Measurements from ENCODE around the gene GCHFR. TPM values are rescaled to one million over a fixed set of nuclear protein-coding genes. Genes with fewer than 3 reads are reported as not detected.

The GCHFR gene
- total RNA-seq, 2 donors from 2014 or later = 15.9 to 72.6 TPM

DNA sequence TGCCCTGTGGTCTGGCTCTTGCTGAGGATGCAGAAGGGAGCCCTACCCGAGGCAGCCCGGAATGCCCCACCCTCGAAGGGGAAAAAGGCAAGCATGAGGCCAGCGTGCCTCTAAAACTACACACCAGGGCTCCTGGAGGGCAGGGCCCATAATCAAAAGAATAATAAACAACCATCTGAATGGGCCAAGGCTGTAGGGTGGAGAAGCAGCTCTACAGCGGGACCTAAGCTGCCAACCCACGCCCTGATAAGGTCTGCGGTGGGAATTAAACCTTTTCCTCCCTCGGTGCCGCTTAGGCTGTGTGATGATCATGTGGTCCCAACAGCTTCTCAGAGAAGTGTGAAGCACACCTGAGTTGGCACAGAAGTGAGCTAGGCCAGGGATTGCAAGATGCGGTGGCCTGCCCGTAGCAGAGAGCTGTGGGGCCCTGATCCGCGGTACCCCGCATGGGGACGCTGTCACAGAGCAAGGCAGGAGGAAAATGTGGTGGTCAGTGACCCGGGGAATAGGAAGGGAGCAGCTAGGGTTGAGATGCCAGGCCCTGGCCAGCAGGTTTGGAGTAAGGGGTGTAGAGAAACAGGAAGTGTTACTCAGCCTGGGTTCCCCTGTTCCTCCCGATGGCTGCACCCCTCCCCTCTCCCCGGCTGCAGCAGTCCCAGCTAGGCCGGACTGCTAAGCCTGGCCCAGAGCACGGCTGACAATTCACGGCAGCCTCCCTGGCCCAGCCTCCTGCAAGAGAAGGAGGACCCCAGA lies 4.8 kb downstream of the GCHFR start:
- Mint-ChIP-seq H3K36me3 (no peaks in the 10 kb centered on the region), H3K27ac (peak overlapping the region; percentile 88 to 94), H3K9me3 (no peaks in the 10 kb centered on the region)
- ATAC-seq = peak in 1 of 2 donors; percentile 23
- DNase-seq (ENCODE audit: low spot score in 2 of 2) = no peak

DNA sequence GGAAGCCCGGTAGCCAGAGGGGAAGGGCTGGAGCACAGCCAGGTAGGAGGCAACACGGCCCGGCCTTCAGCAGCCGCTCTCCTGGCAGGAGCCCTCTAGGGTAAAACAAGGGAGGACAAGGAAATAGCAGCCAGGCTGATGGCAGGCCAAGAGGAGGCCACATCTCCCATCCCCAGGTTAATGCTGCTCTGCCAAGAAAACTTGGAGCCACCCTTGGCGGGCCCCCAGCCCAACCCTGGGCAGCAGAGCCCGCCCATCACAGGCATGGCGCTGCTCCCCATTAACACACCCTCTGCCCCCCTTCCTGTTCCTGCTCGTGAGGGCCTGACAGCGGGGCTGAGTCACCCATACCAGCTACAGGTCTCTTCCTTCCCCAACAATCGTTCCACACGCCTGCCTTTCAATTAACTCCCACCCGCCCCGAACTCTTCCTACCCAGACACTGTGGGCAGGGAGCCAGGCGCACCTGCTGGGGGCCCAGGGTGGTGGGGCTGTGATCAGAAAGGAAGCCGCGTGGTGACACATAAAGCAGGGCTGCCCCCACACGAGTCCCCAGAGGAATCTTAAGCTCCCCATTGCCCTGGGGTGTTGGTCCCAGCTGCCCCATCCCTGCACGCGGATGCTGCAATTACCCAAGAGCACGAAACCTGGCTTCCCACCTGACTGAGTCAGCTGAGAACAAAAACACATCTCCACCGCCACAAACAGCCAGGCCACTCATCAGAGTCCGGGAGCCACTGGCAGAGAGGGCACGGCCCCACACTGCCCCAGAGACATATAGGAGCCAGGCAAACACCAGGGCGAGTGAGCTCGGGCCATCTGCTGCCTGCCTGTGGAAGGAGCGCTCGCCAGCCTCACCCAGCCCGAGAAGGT lies 5.6 kb downstream of the GCHFR start, which contains the start of gene C15orf62:
TSS of gene C15orf62 (plus strand) at position 707 of the 873 bp plus-strand sequence. CDS start 516 bp downstream, outside the sequence.
- ATAC-seq (peak; percentile 63 to 76), DNase-seq (ENCODE audit: low spot score in 2 of 2) (peak; percentile 50 to 79)
- H3K36me3 Mint-ChIP-seq = no peaks in the 10 kb centered on the region
- no peaks in the 10 kb centered on the region for H3K9me3 Mint-ChIP-seq
- H3K27ac Mint-ChIP-seq = peak within 1 kb of the TSS; percentile 88 to 94

DNA sequence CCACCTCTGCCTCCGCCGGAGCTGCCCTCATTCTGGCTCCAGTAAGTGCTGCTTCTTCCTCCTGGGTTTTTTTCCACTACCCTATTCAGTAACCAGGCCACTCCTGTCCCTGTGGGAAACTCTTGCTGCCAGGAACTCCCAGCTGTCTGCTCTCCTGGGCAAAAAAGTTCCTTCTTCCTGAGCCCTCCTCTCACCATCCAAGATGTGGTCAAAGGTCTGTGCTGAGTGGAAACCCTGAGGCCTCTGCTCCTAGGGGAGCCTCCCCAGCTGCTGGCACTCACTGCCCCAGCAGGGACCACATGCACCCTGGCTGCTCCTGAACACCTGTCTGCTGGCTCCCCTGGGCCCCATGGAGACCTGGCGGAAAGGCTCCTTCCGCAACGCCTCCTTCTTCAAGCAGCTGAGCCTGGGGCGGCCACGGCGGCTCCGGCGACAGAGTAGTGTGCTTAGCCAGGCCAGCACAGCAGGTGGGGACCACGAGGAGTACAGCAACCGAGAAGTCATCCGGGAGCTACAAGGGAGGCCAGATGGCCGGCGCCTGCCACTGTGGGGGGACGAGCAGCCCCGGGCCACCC lies 6.4 kb downstream of the GCHFR start:
- DNase-seq (ENCODE audit: low spot score in 2 of 2) (no peak), ATAC-seq (no peak)
- H3K27ac Mint-ChIP-seq = peak overlapping the region; percentile 84 to 88
- H3K36me3 Mint-ChIP-seq = no peaks in the 10 kb centered on the region
- no peaks in the 10 kb centered on the region for H3K9me3 Mint-ChIP-seq

DNA sequence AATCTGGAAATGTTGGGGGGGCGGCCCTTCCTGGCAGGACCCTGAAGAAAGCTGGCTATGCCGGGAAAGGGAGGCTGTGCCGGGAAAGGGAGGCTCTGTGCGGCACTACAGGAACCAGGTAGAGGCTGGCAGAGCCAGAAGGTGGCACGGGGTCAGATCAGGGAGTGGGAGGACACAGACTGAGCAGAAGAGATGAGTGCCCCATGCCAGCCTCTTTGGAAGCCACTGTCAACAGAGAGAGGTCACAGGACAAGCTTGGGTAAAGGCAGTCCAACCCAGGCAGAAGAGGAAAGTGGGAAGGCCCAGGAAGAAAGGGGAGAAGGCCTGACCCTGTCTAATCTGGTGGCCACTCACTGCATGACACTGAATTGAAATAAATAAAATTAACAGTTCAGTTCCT lies 7.4 kb downstream of the GCHFR start:
- H3K27ac Mint-ChIP-seq = peak overlapping the region in 1 of 2 donors; percentile 44
- ATAC-seq = no peak
- DNase-seq (ENCODE audit: low spot score in 2 of 2) = no peak
- H3K9me3 Mint-ChIP-seq = no peaks in the 10 kb centered on the region
- no peaks in the 10 kb centered on the region for H3K36me3 Mint-ChIP-seq

DNA sequence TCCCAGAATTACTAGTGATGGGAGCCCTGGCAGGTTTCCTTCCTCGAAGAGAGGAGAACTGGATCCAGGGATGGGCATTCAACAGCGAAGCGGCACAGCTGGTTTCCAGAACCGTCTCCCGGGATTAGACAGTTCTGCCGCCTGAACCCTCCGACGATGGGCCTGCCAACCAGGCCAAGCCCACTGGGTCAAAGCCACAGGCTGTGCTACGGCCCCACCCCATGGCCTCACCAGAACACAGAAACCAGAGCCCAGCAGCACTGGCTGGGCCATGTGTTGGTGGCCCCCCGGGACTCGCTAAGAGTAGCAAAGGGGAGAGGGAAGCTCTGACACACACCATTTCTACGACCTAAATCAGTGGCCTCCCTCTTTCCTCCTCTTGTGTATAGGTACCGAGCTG lies 8.1 kb downstream of the GCHFR start:
- Mint-ChIP-seq H3K27ac (no peak overlapping the region), H3K9me3 (no peaks in the 10 kb centered on the region), H3K36me3 (peaks cover 6% of the 10 kb centered on the region in 2 donors)
- no peak for DNase-seq (ENCODE audit: low spot score in 2 of 2)
- no peak for ATAC-seq

DNA sequence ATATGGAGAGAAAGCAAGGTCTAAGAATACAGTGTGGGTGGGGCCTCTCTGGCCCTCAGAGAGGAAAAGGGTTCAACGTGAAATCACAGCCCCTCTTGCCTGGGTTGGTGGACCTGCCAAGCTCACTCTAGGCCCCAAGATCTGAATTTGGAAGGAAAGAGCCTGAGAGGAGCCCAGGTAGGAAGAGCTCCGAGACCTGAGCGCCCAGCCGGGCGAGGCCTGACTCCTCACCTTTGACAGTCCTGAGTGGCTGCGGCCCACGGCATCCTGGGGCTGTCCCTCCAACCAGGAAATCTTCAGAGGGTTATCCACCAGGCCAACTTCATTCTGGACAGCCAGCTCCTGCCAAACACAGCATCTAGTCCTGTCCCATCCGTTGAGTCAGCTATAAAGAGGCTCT lies 9.6 kb downstream of the GCHFR start:
- Mint-ChIP-seq H3K36me3 (peaks cover 6 to 8% of the 10 kb centered on the region in 2 donors), H3K9me3 (no peaks in the 10 kb centered on the region), H3K27ac (peak overlapping the region in 1 of 2 donors; percentile 55)
- ATAC-seq = no peak
- no peak for DNase-seq (ENCODE audit: low spot score in 2 of 2)

DNA sequence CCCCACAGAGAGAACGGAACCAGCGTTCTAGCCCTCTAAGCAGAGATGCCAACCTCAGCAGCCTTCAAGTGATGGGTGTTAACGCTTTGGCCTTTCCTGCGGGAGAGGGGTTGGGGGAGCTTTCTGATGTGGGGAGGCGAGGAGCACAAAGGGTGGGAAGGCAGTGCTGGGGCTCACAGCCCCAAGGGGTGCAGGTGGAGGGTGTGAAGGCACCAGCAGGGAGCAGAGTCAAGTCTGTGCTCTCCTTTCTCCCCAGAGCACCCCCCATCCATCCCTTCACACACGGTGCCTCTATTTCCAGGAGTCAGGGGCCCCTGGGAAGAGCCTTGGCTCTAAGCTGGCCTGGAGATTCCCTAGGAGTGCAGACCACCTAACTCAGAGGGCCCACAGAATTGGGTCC lies 10.0 kb downstream of the GCHFR start:
- no peaks in the 10 kb centered on the region for H3K9me3 Mint-ChIP-seq
- H3K27ac Mint-ChIP-seq = peak overlapping the region in 1 of 2 donors; percentile 64
- peaks cover 6 to 8% of the 10 kb centered on the region in 2 donors for H3K36me3 Mint-ChIP-seq
- no peak for ATAC-seq
- no peak for DNase-seq (ENCODE audit: low spot score in 2 of 2)

DNA sequence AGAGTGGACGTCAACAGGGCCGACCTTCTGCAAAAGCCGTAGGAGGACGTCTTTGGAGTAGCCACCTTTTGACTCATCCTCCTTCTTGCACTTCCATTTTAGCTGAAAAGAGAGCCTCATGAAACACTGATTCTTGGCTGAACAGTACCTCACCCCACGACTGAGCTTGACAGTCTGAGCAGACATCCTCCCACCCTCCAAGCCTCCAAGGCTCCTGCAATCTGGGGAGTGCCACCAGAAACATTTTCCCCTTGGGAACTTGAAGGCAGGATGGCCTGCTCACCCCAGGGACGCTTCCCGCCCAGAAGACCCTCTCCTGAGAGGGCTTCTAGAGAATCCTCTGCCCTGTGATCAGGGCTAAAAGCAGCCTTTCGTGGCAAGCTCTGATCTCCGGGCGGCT lies 11.1 kb downstream of the GCHFR start:
- H3K27ac Mint-ChIP-seq = peak overlapping the region in 1 of 2 donors; percentile 64
- DNase-seq (ENCODE audit: low spot score in 2 of 2) (no peak), ATAC-seq (no peak)
- no peaks in the 10 kb centered on the region for H3K9me3 Mint-ChIP-seq
- H3K36me3 Mint-ChIP-seq = peaks cover 12 to 13% of the 10 kb centered on the region in 2 donors

DNA sequence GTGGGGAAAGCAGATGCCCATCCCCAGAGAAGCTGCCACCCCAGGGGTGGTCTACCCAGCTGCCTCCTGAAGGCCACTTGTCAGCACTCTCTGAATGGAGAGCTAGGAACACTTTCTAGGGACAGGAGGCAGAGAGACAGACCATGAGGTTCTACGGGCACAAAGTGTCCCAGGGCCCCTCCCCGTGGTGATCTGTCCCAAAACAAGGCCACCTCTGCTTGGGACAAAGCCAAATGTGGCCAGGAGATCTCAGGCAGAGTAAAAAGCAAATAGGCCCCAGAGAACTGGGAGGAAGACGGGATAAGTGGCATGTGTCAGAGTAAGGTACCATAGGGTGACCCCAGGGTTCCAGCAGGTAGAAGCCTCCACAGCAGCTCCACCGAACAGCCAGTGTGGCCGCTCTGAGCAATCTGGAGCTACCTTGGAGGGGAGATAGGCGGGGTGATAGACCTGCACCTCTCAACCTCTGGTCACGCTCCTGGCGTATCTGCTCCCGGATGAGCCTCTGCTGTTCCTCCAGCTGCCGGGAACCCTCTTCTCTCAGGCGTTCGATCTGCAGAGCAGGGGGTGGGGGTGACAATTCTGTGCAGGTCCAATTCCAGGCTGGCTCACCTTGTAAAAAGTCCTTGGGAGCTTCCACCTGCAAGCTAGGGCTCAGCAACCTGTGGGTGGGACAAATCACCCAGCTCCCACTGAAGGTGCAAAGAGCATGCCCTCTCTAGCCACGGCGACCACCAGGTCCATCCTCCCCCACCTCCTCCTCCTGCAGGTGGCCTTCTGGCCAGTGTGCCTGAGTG lies 12.1 kb downstream of the GCHFR start:
- DNase-seq (ENCODE audit: low spot score in 2 of 2) = no peak
- no peak for ATAC-seq
- H3K9me3 Mint-ChIP-seq = no peaks in the 10 kb centered on the region
- peaks cover 12 to 13% of the 10 kb centered on the region in 2 donors for H3K36me3 Mint-ChIP-seq
- H3K27ac Mint-ChIP-seq = peak overlapping the region; percentile 3 to 75

DNA sequence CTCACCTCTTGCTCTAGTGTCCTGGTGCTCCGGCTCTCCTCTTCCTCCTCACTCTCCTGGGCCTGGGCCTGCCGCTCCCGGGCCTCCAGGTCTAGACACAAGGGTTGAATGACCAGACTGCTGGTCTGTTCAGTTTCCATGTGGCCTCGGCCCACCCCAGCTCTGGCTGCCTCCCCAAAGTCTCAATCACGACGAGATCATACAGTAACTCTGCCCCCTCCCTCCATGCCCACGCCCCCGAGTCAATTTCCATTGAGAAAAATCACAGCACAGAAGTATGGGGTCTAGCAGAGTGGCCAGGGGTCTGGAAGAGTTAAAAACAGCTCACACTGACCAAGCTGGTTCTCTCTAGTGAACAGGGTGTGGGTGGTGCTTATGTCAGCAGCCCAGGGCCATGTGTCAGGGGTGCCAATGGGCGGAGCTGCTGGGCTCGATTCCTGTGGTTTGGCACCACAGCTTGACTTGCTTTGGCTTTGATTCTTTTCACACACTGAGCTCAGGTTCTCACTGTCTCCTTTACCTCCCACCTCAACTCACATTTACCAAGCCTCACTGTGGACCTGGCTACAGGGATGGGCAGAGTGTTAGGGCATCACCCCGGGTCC lies 12.8 kb downstream of the GCHFR start:
- peak; percentile 70 to 85 for ATAC-seq
- Mint-ChIP-seq H3K36me3 (peaks cover 12 to 13% of the 10 kb centered on the region in 2 donors), H3K9me3 (no peaks in the 10 kb centered on the region), H3K27ac (peak overlapping the region; percentile 3 to 75)
- DNase-seq (ENCODE audit: low spot score in 2 of 2) = no peak

DNA sequence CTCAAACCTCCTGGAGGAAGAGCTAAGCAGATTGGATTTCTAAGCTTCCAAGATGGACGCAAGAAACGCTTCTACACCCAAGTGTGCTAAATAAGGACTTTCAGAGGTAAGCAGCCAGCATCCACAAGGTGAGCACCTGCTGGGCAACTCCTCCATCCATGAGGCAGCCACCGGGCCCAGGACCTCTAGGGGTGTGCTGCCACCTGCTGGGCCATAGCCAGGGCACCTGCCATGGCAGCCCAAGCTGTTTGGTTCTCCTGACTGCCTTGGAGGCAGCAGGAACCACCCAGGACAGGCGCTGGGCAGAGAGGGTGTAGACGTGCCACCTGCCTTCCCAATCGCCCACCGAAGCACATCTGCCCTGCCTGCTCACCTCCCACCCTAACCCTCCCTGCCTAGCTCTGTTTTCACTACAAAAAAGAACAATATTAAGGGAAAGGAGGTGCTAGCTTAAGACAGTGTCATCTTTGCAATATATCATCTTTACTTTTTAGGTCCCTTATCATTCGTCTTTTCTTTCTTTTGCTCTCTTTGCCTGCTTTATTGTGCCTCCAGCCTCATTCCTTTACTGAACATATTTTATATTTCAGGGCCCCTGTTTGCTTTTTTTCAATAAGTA lies 18.9 kb downstream of the GCHFR start:
- ATAC-seq (peak; percentile 85 to 90), DNase-seq (ENCODE audit: low spot score in 2 of 2) (peak; percentile 79)
- Mint-ChIP-seq H3K36me3 (peaks cover 5% of the 10 kb centered on the region in 2 donors), H3K9me3 (no peaks in the 10 kb centered on the region), H3K27ac (no peak overlapping the region)

DNA sequence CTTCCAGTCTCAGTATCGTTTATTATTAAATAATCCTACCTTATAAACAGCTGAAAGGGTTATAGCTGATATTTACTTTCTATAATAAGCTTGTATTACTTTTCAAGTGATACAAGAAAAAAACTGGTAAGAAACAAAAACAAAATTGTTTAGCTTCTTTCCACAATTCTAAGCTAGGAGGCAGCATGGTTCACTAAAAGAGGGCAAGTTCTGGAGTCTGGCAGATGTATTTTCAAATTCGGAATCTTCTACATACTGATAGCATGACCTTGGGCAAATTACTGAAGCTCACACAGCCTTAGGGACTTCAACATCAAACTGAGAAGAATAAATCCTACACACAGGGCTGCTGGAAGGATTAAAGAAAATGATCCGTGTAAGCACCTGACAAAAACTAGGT lies 21.3 kb downstream of the GCHFR start:
- H3K36me3 Mint-ChIP-seq = no peaks in the 10 kb centered on the region
- no peaks in the 10 kb centered on the region for H3K9me3 Mint-ChIP-seq
- ATAC-seq = no peak
- H3K27ac Mint-ChIP-seq = no peak overlapping the region
- no peak for DNase-seq (ENCODE audit: low spot score in 2 of 2)

DNA sequence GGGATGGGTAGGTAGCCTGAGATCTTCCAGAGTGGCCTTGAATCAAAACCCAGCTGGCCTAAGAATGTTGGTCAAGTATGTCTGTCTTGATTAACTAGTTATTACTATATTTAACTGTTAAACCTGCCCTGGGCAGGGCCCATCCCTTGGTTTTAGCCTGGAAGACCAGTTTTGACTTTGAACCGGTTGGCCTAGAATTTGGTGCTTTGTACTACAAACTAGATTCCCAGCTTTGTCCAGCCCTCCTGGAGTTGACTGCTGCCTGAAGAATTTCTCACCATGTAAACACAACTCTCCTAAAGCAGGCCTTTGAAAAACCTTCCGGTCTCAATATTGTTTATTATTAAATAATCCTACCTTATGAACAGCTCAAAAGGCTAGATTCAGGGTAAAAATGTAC lies 21.9 kb downstream of the GCHFR start:
- Mint-ChIP-seq H3K36me3 (no peaks in the 10 kb centered on the region), H3K9me3 (no peaks in the 10 kb centered on the region), H3K27ac (no peak overlapping the region)
- ATAC-seq = no peak
- DNase-seq (ENCODE audit: low spot score in 2 of 2) = no peak

DNA sequence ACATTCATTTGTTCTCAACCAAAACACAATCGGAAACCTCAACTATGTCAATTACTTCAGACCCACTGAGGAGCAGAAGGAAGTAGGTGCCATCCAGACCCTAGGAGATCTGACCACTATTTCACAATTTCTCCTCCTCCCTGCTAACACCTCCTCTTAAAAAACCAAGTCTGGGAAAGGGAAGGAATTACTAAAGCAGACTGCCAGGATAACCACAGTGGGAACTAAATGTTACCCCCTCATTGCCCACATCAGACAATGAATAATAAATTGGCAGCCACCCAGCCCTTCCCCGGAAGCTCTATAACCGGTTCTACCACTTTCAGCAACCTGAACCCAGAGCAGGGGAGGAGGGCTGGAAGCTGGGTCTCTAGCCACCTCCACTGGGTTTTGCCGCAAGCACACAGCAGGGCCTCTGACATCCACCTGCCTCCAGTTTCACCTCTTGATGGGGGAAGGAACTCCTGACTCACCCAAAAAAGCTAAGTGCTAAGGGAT lies 23.5 kb downstream of the GCHFR start:
- peak; percentile 87 to 89 for ATAC-seq
- DNase-seq (ENCODE audit: low spot score in 2 of 2) = peak; percentile 58 to 76
- H3K9me3 Mint-ChIP-seq = no peaks in the 10 kb centered on the region
- no peaks in the 10 kb centered on the region for H3K36me3 Mint-ChIP-seq
- H3K27ac Mint-ChIP-seq = peak overlapping the region; percentile 60 to 68

DNA sequence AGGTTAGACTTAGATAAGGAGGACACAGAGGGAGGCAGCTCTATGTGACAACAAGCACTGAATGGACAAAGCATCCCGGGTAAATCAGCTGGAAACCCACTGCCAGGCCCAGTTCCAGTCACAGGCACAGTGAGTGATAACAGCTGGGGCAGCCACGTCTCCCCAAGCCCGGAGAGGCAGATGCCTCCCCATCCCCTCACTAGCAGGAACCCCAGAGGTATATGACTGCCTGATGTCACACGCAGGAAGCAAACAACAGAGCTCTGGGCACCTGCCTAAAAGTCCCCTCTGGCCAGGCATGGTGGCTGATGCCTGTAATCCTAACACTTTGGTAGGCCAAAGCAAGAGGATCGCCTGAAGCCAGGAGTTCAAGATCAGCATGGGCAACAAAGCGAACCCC lies 24.1 kb downstream of the GCHFR start:
- Mint-ChIP-seq H3K27ac (peak overlapping the region; percentile 60 to 68), H3K36me3 (no peaks in the 10 kb centered on the region), H3K9me3 (no peaks in the 10 kb centered on the region)
- peak; percentile 9 to 36 for ATAC-seq
- DNase-seq (ENCODE audit: low spot score in 2 of 2) = no peak

Measured in activated naive CD4-positive, alpha-beta T cell treated with anti-CD3 and anti-CD28 coated beads, Interleukin-2, amount 50 U/mL, for 72 hours (primary cell).